Hepatocyte (in vitro differentiated cells): ENCODE data around the gene PSMB3. TPM values are rescaled to one million over a fixed set of nuclear protein-coding genes. Genes with fewer than 3 reads are reported as not detected.
"Not testable (repeated sequence)": the region's sequence is repeated elsewhere in the genome, so short reads cannot be mapped to it uniquely, and the experiment has no call there.

Experiments
- DNase-seq: peaks from one replicate; pipeline ENCODE4 v3.0.0-alpha.2; 2016; ENCODE audit warnings: low spot score
- H2AFZ ChIP-seq: fragments of 200-600 bp; sonication (generic); 2 replicates; pipeline ENCODE4 v1.6.0; 2016; ENCODE audit warnings: antibody characterized with exemption, mild to moderate bottlenecking
- H3K27ac ChIP-seq: fragments of 200-600 bp; sonication (generic); 2 replicates; pipeline ENCODE4 v1.5.1; 2016; ENCODE audit warnings: mild to moderate bottlenecking
- H3K27me3 ChIP-seq: fragments of 200-600 bp; sonication (generic); 2 replicates; pipeline ENCODE4 v1.6.1; 2016
- H3K36me3 ChIP-seq: fragments of 200-600 bp; sonication (generic); replicated peaks from 2 replicates; pipeline ENCODE4 v1.5.1; 2016; ENCODE audit warnings: low read depth; ENCODE audit not compliant: insufficient read depth
- H3K4me1 ChIP-seq: fragments of 200-600 bp; sonication (generic); 2 replicates; pipeline ENCODE4 v1.5.1; 2016; ENCODE audit warnings: mild to moderate bottlenecking, moderate library complexity; ENCODE audit not compliant: insufficient read depth
- H3K4me2 ChIP-seq: fragments of 200-600 bp; sonication (generic); 2 replicates; pipeline ENCODE4 v1.6.0; 2016
- H3K4me3 ChIP-seq: fragments of 200-600 bp; sonication (generic); 2 replicates; pipeline ENCODE4 v1.5.1; 2016; ENCODE audit warnings: mild to moderate bottlenecking
- H3K79me2 ChIP-seq: fragments of 200-600 bp; sonication (generic); 2 replicates; pipeline ENCODE4 v1.6.0; 2017; ENCODE audit warnings: mild to moderate bottlenecking
- H3K9me2 ChIP-seq: fragments of 200-600 bp; sonication (generic); replicated peaks from 2 replicates; pipeline ENCODE4 v1.6.0; 2017; ENCODE audit warnings: mild to moderate bottlenecking; ENCODE audit not compliant: insufficient read depth
- H3K9me3 ChIP-seq: fragments of 200-600 bp; sonication (generic); 2 replicates; pipeline ENCODE4 v1.5.1; 2016; ENCODE audit warnings: low read depth, mild to moderate bottlenecking
- H4K20me1 ChIP-seq: fragments of 200-600 bp; sonication (generic); 2 replicates; pipeline ENCODE4 v1.6.0; 2016; ENCODE audit warnings: mild to moderate bottlenecking; ENCODE audit not compliant: insufficient read depth, poor library complexity, severe bottlenecking
- CTCF ChIP-seq: fragments of 200-600 bp; sonication (generic); IDR thresholded peaks from 2 replicates; pipeline ENCODE4 v1.5.1; 2016; ENCODE audit warnings: antibody characterized with exemption, mild to moderate bottlenecking; ENCODE audit not compliant: poor library complexity
- EZH2 ChIP-seq: fragments of 200-600 bp; sonication (generic); IDR thresholded peaks from 2 replicates; pipeline ENCODE4 v1.6.1; 2016; ENCODE audit warnings: antibody characterized with exemption, mild to moderate bottlenecking, borderline replicate concordance
- EZH2phosphoT487 ChIP-seq: fragments of 200-600 bp; sonication (generic); IDR thresholded peaks from one replicate; pipeline ENCODE4 v1.6.1; 2018; ENCODE audit warnings: antibody characterized with exemption, mild to moderate bottlenecking, low read depth, moderate library complexity; ENCODE audit not compliant: unreplicated experiment, severe bottlenecking
- WGBS: methylation state at CpG from one replicate; pipeline ENCODE4 v1.1.6; 2016; ENCODE audit warnings: low lambda C conversion rate; ENCODE audit errors: missing lambda C conversion rate; 5-methylcytosine and 5-hydroxymethylcytosine counted together
- polyA plus RNA-seq: library from polyadenylated mRNA; unstranded; fragments of >200 nt; fragmentation: Nextera tagmentation; extraction: Ambion mirVana; gene quantifications from 2 replicates; pipeline ENCODE4 v1.2.1, GENCODE V29; 2016
- total RNA-seq: library from RNA; depleted of rRNA; stranded (reverse); fragments of >200 nt; gene quantifications from 2 replicates; pipeline ENCODE4 v1.2.3, GENCODE V29; 2014

Gene PSMB3
- total and polyA plus RNA-seq, 2 experiments from 2014 or later, result 127 to 275 TPM

DNA sequence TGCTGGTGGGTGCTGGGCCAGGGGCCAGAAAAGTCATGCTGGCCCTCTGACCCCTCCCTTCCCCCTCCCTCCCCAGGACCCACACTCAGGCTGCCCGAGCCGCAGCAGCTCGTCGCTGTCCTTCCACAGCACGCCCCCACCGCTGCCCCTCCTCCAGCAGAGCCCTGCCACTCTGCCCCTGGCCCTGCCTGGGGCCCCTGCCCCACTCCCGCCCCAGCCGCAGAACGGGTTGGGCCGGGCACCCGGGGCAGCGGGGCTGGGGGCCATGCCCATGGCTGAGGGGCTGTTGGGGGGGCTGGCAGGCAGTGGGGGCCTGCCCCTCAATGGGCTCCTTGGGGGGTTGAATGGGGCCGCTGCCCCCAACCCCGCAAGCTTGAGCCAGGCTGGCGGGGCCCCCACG lies 30.7 kb upstream of the PSMB3 start:
- no peaks in the 10 kb centered on the region for H3K9me3 ChIP-seq
- no peaks in the 10 kb centered on the region for H3K27me3 ChIP-seq
- no peak for DNase-seq
- no peak overlapping the region for H3K4me2 ChIP-seq
- no peak overlapping the region for H3K4me3 ChIP-seq
- TF ChIP-seq EZH2, result no peak
- no peak for TF ChIP-seq CTCF
- no peak for TF ChIP-seq EZH2phosphoT487
- H3K36me3 ChIP-seq, result no peaks in the 10 kb centered on the region
- no peak overlapping the region for H3K27ac ChIP-seq
- H3K4me1 ChIP-seq, result peaks cover 10% of the 10 kb centered on the region
- no peaks in the 10 kb centered on the region for H3K9me2 ChIP-seq
- H4K20me1 ChIP-seq, result no peaks in the 10 kb centered on the region
- WGBS, result no CpG with 5 or more reads among the region's 16 CpGs
- no peaks in the 10 kb centered on the region for H3K79me2 ChIP-seq
- no peak overlapping the region for H2AFZ ChIP-seq

GRCh38 chr17:38724337-38724988 lies 28.1 kb upstream of the PSMB3 start:
- no peaks in the 10 kb centered on the region for H3K27me3 ChIP-seq
- H3K79me2 ChIP-seq, result no peaks in the 10 kb centered on the region
- WGBS, result 91% methylated on average over 16 of the region's 16 CpGs
- H2AFZ ChIP-seq, result no peak overlapping the region
- no peak overlapping the region for H3K27ac ChIP-seq
- H3K4me1 ChIP-seq, result peaks cover 6% of the 10 kb centered on the region
- H3K4me3 ChIP-seq, result no peak overlapping the region
- no peaks in the 10 kb centered on the region for H3K9me3 ChIP-seq
- H4K20me1 ChIP-seq, result no peaks in the 10 kb centered on the region
- TF ChIP-seq CTCF, result no peak
- TF ChIP-seq EZH2phosphoT487, result no peak
- TF ChIP-seq EZH2, result no peak
- no peaks in the 10 kb centered on the region for H3K36me3 ChIP-seq
- no peak overlapping the region for H3K4me2 ChIP-seq
- H3K9me2 ChIP-seq, result no peaks in the 10 kb centered on the region
- no peak for DNase-seq

GRCh38 chr17:38725066-38725465 lies 27.5 kb upstream of the PSMB3 start:
- Histone ChIP-seq H3K27me3 (no peaks in the 10 kb centered on the region), H2AFZ (no peak overlapping the region), H4K20me1 (no peaks in the 10 kb centered on the region), H3K36me3 (no peaks in the 10 kb centered on the region), H3K27ac (no peak overlapping the region), H3K4me2 (no peak overlapping the region), H3K9me2 (no peaks in the 10 kb centered on the region), H3K4me3 (no peak overlapping the region), H3K79me2 (no peaks in the 10 kb centered on the region), H3K4me1 (peaks cover 7% of the 10 kb centered on the region), H3K9me3 (no peaks in the 10 kb centered on the region)
- TF ChIP-seq EZH2 (no peak), EZH2phosphoT487 (no peak), CTCF (no peak)
- WGBS, result 94% methylated on average over 10 of the region's 10 CpGs
- DNase-seq, result no peak

DNA sequence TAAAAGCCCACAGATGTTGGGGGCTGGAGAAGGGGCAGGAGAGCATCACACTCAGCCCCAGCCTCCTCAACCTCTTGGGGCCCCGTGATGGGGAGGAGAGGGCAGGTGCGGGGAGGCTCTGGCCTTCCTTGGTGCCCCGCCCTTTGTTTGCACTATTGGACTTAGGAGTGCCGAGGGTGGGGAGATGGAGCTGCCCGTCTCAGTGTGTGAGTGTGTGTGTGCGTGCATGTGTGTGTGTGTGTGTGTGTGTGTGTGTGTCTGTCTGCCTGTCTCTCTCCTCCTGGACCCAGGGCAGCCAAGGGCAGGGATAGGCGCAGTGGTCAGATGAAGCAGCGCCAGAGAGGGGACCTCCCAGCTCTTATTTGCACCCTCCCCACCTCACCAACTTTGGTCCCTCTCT lies 26.4 kb upstream of the PSMB3 start:
- 55% methylated on average over 8 of the region's 8 CpGs for WGBS
- H3K4me2 ChIP-seq, H3K9me3 ChIP-seq, H2AFZ ChIP-seq, H4K20me1 ChIP-seq, H3K4me1 ChIP-seq, H3K36me3 ChIP-seq, H3K9me2 ChIP-seq, H3K27me3 ChIP-seq, H3K4me3 ChIP-seq, H3K79me2 ChIP-seq, H3K27ac ChIP-seq: not testable (repeated sequence)
- DNase-seq, result peak; percentile 69
